GM20000 (cell line): ENCODE results near the gene CCR8.
A peak's percentile ranks its signal among the peaks of the same experiment; 100 is the strongest.

Source experiments
- DNase-seq: peaks from one replicate; pipeline ENCODE4 v3.0.0; 2012; ENCODE audit warnings: low spot score
- TF ChIP-seq, protein P1 (sequence below): IDR thresholded peaks from 2 replicates; pipeline ENCODE4 v1.5.1; 2012; ENCODE audit warnings: mild to moderate bottlenecking, control low read depth; ENCODE audit errors: extremely low read depth, missing control alignments

CCR8 gene

DNA sequence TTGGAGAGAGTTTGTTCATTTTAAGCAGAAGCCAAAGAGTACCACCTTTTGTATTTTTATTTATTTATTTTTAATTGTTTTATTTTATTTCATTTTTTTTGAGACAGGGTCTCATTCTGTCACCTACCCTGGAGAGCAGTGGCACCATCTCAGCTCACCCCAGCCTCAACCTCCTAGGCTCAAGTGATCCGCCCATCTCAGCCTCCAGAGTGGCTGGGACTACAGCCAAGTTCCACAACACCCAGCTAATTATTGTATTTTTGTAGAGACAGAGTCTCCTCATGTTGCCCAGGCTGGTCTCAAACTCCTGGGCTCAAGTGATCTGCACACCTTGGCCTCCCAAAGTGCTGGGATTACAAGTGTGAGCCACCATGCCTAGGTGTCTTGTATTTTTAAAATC is 9.6 kb downstream of the CCR8 start:
- TF ChIP-seq, protein P1, sequence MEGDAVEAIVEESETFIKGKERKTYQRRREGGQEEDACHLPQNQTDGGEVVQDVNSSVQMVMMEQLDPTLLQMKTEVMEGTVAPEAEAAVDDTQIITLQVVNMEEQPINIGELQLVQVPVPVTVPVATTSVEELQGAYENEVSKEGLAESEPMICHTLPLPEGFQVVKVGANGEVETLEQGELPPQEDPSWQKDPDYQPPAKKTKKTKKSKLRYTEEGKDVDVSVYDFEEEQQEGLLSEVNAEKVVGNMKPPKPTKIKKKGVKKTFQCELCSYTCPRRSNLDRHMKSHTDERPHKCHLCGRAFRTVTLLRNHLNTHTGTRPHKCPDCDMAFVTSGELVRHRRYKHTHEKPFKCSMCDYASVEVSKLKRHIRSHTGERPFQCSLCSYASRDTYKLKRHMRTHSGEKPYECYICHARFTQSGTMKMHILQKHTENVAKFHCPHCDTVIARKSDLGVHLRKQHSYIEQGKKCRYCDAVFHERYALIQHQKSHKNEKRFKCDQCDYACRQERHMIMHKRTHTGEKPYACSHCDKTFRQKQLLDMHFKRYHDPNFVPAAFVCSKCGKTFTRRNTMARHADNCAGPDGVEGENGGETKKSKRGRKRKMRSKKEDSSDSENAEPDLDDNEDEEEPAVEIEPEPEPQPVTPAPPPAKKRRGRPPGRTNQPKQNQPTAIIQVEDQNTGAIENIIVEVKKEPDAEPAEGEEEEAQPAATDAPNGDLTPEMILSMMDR = no peak
- DNase-seq = no peak

DNA sequence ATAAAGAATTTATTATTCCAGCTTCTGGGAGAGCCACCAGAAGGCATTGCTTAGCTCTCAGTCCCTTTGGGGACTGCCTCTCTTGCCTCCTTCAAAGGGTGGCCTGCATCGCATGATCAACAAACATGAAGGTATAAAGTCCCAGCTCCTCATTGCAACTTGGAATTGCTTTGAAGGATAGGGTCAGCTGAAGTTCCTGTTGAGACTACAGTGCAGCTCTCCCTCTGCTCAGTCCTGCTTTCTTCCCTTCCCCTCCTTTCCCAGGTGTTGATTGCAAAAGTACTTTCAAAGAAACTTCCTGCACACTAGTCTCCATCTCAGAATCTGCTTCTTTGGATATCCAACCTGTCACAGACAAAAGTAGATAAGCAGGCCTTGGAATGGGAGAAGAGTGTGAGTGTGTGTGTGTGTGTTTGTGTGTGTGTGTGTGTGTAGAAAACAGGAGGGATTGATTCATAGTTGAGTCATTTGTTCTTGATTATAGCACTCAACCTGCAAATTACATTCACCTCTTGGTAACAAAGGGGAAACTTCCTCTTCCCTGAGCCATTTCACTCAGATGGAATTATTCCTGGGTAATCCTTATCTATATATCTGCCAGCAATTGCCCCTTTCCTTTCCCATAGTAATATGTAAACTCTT is 13.7 kb downstream of the CCR8 start:
- no peak for DNase-seq
- TF ChIP-seq, protein P1 = no peak

DNA sequence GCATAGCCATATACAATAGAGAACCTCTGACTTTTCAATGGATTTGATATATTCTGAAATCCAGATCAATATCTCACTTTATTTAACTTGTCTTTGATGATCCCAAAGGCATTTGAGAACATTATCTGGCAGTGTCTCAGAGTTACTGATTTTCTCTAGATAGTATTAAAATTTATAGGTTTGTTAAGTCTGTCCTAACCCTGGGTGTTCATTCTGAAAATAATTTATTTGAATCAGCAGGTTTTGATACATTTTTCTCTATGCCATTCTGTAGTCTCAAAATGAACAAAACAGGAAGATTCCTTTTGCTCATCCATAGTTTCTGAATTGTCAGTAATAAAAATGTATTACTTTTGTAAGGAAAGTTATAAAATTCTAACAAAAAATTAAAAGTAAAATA is 14.3 kb downstream of the CCR8 start:
- no peak for DNase-seq
- TF ChIP-seq, protein P1 = no peak

DNA sequence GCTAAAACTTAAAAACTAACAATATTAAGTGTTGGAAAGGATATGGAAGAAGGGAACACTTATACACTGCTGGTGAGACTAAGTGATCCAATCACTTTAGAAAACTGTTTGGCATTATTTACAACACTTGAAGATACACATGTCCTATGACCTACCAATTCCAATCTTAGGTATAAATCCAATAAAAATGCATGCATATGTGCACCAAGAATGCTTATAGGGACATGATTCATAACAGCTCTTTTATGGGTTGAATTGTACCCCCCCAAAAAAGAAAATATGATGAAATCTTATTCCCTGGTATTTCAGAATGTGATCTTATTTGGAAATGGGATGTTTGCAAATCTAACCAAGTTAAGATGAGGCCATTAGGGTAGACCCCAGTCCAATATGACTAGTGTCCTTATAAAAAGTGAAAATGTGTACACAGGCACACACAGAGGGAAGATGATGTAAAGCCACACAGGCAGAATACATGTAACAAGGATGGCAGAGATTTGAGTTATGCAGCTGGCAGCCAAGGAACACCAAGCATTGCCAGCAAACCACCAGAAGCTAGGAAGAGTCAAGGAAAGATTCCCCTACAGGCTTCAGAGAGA is 15.3 kb downstream of the CCR8 start:
- no peak for DNase-seq
- TF ChIP-seq, protein P1 = no peak

DNA sequence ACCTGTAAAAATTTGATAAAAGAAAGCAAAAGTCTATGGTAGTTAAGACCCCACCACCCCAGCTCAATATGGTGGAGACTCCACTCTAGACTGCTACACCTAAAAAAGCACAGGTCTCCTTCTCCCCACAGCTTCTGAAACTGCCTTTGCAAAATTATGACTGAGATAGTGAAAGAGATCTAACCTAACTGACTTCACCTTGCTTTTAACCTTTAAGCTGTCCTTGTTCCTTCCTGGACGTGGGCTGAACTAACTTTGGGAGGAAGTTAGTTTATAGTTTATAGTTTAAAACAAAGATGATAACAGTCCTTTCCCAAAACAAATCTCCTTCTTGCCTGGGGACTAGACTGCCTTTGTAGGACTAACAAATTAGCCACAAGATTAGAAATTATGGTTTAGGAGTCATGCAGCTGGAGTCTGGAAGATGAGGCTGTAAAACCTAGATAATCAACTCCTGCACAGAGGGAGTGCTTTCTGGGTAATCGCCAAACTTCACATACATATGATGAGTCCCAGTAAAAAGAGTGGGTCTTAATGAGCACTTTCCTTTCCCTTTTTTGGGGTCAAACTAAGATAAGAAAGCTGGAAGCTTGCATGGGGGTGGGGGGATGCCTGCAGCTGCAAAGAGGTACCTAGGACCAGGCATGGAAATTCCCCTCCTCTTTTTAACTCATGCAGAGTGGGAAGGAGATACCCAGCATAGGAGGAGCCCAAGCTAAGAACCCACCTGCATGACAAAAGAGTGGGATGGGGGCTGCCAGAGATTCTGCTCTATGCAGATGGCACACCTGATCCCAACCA is 17.5 kb downstream of the CCR8 start:
- TF ChIP-seq, protein P1 = no peak
- peak; percentile 25 for DNase-seq

DNA sequence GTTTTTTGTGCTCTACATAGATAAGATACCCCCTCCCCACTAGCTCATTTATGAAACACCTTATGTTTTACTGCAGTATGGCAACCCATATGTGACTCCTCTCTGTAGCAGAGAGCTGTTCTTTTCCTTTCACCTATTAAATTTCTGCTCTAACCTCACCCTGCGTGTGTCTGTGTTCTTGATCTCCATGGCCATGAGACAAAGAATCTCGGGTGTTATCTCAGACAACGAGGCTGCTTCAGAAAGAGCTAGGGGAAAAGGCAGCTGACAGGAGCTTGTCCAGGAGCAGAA is 18.0 kb downstream of the CCR8 start:
- no peak for DNase-seq
- TF ChIP-seq, protein P1 = no peak

DNA sequence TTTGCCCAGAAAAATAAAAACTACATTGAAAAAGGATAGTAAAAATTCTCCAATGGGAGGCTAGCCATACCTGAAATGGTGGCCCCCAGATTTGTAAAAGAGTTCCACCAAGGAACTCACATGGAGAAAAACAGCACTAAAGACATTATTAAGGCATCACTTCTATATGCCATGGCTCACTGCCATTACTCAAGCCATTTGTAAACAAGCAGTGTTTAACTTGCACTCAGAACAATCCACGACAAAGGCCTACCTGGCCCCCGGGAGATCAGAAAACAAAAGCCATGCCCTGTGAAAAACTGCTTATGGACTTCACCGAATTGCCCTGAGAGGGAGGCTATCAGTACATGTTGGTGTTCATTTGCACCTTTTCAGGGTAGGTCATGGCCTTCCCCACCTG is 19.6 kb downstream of the CCR8 start:
- DNase-seq = no peak

More for the DNA sequence above, 19.6 kb downstream of the CCR8 start:
- TF ChIP-seq, protein P1 = no peak
